Measurements from ENCODE around the gene SAMD13. TPM values are rescaled to one million over a fixed set of nuclear protein-coding genes. Genes with fewer than 3 reads are reported as not detected.

The SAMD13 gene
- total RNA-seq, 1 donor: under 0.01 TPM

- TF ChIP-seq CTCF (IDR thresholded peaks at IDR 0.05; ENCODE audit: extremely low read depth, low read depth, low read length): no peak
- no peaks in the 10 kb centered on the region for H3K27me3 ChIP-seq (ENCODE audit: insufficient read depth, low read length)
- DNase-seq (ENCODE audit: insufficient read length, low spot score, missing footprints): no peak
- H2AFZ ChIP-seq (ENCODE audit: low read length): no peak overlapping the region
- peaks cover 43% of the 10 kb centered on the region for H3K4me1 ChIP-seq (ENCODE audit: insufficient read depth, low read length)
- no peaks in the 10 kb centered on the region for H3K79me2 ChIP-seq (ENCODE audit: insufficient read depth, low read length)
- no peaks in the 10 kb centered on the region for H3K36me3 ChIP-seq (ENCODE audit: insufficient read depth, low read length)
- no peaks in the 10 kb centered on the region for H4K20me1 ChIP-seq (ENCODE audit: insufficient read depth, low read length)
- no peaks in the 10 kb centered on the region for H3K9me3 ChIP-seq (ENCODE audit: low read depth, low read length)
- no peak overlapping the region for H3K4me3 ChIP-seq (ENCODE audit: insufficient read depth, low read length)
- no peak overlapping the region for H3K4me2 ChIP-seq (ENCODE audit: insufficient read depth, low read length)
- H3K27ac ChIP-seq (ENCODE audit: low read depth, low read length): no peak overlapping the region
Measured at GRCh38 chr1:84373436-84374141, 72.1 kb downstream of the SAMD13 start.

- Histone ChIP-seq H4K20me1 (ENCODE audit: insufficient read depth, low read length) (no peaks in the 10 kb centered on the region), H3K4me2 (ENCODE audit: insufficient read depth, low read length) (no peak overlapping the region), H3K4me1 (ENCODE audit: insufficient read depth, low read length) (peaks cover 57% of the 10 kb centered on the region), H3K27me3 (ENCODE audit: insufficient read depth, low read length) (no peaks in the 10 kb centered on the region), H3K4me3 (ENCODE audit: insufficient read depth, low read length) (no peak overlapping the region), H3K27ac (ENCODE audit: low read depth, low read length) (no peak overlapping the region), H2AFZ (ENCODE audit: low read length) (no peak overlapping the region), H3K79me2 (ENCODE audit: insufficient read depth, low read length) (no peaks in the 10 kb centered on the region), H3K36me3 (ENCODE audit: insufficient read depth, low read length) (no peaks in the 10 kb centered on the region), H3K9me3 (ENCODE audit: low read depth, low read length) (no peaks in the 10 kb centered on the region)
- DNase-seq (ENCODE audit: insufficient read length, low spot score, missing footprints): no peak
- TF ChIP-seq CTCF (IDR thresholded peaks at IDR 0.05; ENCODE audit: extremely low read depth, low read depth, low read length): no peak
Measured at GRCh38 chr1:84374991-84375696, 73.6 kb downstream of the SAMD13 start.

GRCh38 chr1:84376000-84376910 is 74.7 kb downstream of the SAMD13 start:
- no peaks in the 10 kb centered on the region for H3K79me2 ChIP-seq (ENCODE audit: insufficient read depth, low read length)
- peak overlapping the region; percentile 49 for H3K27ac ChIP-seq (ENCODE audit: low read depth, low read length)
- no peaks in the 10 kb centered on the region for H3K27me3 ChIP-seq (ENCODE audit: insufficient read depth, low read length)
- TF ChIP-seq CTCF (IDR thresholded peaks at IDR 0.05; ENCODE audit: extremely low read depth, low read depth, low read length): no peak
- DNase-seq (ENCODE audit: insufficient read length, low spot score, missing footprints): no peak
- no peaks in the 10 kb centered on the region for H3K36me3 ChIP-seq (ENCODE audit: insufficient read depth, low read length)
- H3K4me1 ChIP-seq (ENCODE audit: insufficient read depth, low read length): peaks cover 54% of the 10 kb centered on the region
- H3K9me3 ChIP-seq (ENCODE audit: low read depth, low read length): no peaks in the 10 kb centered on the region
- H3K4me3 ChIP-seq (ENCODE audit: insufficient read depth, low read length): no peak overlapping the region
- no peaks in the 10 kb centered on the region for H4K20me1 ChIP-seq (ENCODE audit: insufficient read depth, low read length)
- H2AFZ ChIP-seq (ENCODE audit: low read length): no peak overlapping the region
- no peak overlapping the region for H3K4me2 ChIP-seq (ENCODE audit: insufficient read depth, low read length)

Data from osteoblast (primary cell).